ENCODE results near the gene VPS37B.

DNA sequence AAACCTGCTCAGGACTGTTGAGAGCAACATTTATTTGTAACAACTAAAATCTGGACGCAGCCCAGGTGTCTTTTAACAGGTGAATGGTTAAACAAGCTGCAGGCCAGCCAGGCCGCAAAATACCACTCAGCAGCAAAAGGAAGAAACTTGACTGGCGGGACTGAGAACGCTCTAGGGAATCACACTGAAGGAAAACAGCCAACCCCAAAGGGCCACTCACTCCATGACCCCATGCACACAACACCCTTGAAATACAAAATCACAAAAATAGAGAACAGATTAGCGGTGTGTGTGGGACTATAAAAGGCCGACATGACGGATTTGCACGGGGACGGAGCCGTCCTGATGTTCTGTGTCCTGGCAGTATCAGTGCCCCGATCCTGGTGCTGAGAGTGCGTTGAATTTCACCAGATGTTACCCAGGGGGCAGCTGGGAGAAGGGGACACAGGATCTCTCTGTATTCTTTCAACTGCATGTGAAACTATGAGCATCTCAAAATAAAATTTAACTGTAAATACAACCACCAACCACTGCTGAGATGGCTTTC is 23.0 kb downstream of the VPS37B start:
- TF ChIP-seq, protein P1, sequence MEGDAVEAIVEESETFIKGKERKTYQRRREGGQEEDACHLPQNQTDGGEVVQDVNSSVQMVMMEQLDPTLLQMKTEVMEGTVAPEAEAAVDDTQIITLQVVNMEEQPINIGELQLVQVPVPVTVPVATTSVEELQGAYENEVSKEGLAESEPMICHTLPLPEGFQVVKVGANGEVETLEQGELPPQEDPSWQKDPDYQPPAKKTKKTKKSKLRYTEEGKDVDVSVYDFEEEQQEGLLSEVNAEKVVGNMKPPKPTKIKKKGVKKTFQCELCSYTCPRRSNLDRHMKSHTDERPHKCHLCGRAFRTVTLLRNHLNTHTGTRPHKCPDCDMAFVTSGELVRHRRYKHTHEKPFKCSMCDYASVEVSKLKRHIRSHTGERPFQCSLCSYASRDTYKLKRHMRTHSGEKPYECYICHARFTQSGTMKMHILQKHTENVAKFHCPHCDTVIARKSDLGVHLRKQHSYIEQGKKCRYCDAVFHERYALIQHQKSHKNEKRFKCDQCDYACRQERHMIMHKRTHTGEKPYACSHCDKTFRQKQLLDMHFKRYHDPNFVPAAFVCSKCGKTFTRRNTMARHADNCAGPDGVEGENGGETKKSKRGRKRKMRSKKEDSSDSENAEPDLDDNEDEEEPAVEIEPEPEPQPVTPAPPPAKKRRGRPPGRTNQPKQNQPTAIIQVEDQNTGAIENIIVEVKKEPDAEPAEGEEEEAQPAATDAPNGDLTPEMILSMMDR (conservative IDR thresholded peaks at IDR 0.05 in 1 of 2, IDR thresholded peaks at IDR 0.05 in 1 of 2; ENCODE audit: low read depth in 1 of 2, low read length in 2 of 2): no peak
- no peak for TF ChIP-seq EZH2 (IDR thresholded peaks at IDR 0.05; ENCODE audit: low read length, missing control alignments)
